GM06990 (cell line): Measurements from ENCODE around the gene E2F3.

ENCODE experiments used
- DNase-seq: peaks from one replicate; pipeline ENCODE4 v3.0.0-alpha.2; 2011; ENCODE audit not compliant: insufficient read length; ENCODE audit errors: extremely low read depth
- H3K27me3 ChIP-seq: replicated peaks from 2 replicates; pipeline ENCODE4 v1.6.0; 2011; ENCODE audit warnings: low read length; ENCODE audit not compliant: control insufficient read depth, insufficient read depth
- H3K36me3 ChIP-seq: 2 replicates; pipeline ENCODE4 v1.5.1; 2011; ENCODE audit warnings: low read length; ENCODE audit not compliant: control insufficient read depth, insufficient read depth
- H3K4me3 ChIP-seq: replicated peaks from 2 replicates; pipeline ENCODE4 v1.5.1; 2011; ENCODE audit warnings: low read depth, mild to moderate bottlenecking, control low read depth, low read length
- TF ChIP-seq, protein P1 (sequence below): IDR thresholded peaks from 2 replicates; pipeline ENCODE4 v1.5.1; 2011; ENCODE audit warnings: low read length, control low read depth, mild to moderate bottlenecking, inconsistent platforms; ENCODE audit not compliant: insufficient read depth, poor library complexity, severe bottlenecking

E2F3 gene

DNA sequence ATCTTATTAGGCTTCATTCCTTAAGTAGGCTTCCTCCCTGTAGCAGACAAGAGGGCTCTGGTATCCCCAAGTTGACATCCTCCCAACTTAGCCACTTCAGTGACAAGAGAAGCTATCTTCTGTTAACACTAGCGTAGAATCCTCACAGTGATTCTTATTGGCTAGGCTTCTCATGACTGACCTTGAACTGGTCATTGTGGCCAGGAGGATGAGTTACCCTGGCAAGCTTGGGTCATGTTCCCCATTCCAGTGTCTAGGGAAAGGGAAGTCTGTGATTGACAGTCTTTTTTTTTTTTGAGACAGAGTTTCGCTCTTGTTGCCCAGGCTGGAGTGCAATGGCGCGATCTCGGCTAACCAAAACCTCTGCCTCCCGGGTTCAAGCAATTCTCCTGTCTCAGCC lies 139.7 kb downstream of the E2F3 start:
- H3K36me3 ChIP-seq = no peaks in the 10 kb centered on the region
- DNase-seq = no peak
- no peak overlapping the region for H3K4me3 ChIP-seq
- no peaks in the 10 kb centered on the region for H3K27me3 ChIP-seq
- TF ChIP-seq, protein P1, sequence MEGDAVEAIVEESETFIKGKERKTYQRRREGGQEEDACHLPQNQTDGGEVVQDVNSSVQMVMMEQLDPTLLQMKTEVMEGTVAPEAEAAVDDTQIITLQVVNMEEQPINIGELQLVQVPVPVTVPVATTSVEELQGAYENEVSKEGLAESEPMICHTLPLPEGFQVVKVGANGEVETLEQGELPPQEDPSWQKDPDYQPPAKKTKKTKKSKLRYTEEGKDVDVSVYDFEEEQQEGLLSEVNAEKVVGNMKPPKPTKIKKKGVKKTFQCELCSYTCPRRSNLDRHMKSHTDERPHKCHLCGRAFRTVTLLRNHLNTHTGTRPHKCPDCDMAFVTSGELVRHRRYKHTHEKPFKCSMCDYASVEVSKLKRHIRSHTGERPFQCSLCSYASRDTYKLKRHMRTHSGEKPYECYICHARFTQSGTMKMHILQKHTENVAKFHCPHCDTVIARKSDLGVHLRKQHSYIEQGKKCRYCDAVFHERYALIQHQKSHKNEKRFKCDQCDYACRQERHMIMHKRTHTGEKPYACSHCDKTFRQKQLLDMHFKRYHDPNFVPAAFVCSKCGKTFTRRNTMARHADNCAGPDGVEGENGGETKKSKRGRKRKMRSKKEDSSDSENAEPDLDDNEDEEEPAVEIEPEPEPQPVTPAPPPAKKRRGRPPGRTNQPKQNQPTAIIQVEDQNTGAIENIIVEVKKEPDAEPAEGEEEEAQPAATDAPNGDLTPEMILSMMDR = no peak

DNA sequence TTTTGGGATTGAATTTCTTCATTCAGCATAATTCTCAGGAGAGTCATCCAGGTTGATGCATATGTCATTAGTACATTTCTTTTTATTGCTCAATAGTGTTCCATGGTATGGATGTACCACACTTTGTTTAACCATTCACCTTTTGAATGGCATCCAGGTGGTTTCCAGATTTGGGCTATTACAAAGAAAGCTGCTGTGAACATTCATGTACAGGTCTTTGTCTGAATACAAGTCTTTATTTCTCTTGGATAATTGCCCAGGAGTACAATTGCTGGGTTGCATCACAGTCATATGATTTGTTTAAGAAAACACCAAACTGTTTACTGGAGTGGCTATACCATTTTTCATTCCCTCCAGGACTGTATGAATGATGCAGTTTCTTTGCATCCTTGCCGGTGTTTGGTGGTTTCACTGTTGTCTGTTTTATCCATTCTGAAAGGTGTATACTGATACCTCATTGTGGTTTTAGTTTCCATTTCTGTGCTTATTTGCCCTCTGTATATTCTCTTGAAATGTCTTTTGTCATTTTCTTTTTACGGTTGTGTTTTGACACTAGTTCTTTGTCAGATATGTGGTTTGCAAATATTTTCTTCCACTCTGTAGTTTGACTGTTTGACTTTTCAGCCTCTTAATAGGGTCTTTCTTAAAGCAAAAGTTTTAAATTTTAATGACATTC lies 141.4 kb downstream of the E2F3 start:
- H3K4me3 ChIP-seq = no peak overlapping the region
- H3K27me3 ChIP-seq = no peaks in the 10 kb centered on the region
- no peaks in the 10 kb centered on the region for H3K36me3 ChIP-seq
- DNase-seq = peak; percentile 62
- TF ChIP-seq, protein P1 = no peak
